GM13976 (cell line): Measurements from ENCODE around the gene BIVM.

Experiments
- DNase-seq: peaks from one replicate; pipeline ENCODE4 v3.0.0; 2012; ENCODE audit warnings: low spot score
- CTCF ChIP-seq: IDR thresholded peaks from 2 replicates; pipeline ENCODE4 v1.5.1; 2012; ENCODE audit warnings: borderline replicate concordance, mild to moderate bottlenecking; ENCODE audit not compliant: insufficient read depth; ENCODE audit errors: extremely low read depth, missing control alignments, control extremely low read depth
- in situ Hi-C: fragments of 300-500 bp; cut with MboI; formaldehyde crosslinking; loops from one replicate; pipeline ENCODE4 v1.12.0; 2022; ENCODE audit warnings: low sequenced_read_pairs, mixed read lengths, inconsistent platforms; ENCODE audit not compliant: unreplicated experiment

The BIVM gene

GRCh38 chr13:102881819-102882686 lies 83.1 kb downstream of the BIVM start:
- DNase-seq: no peak
- TF ChIP-seq CTCF: no peak
- in situ Hi-C loops: no loop called here
